Neural crest cell (in vitro differentiated cells): ENCODE results near the gene DOCK4. TPM values are rescaled to one million over a fixed set of nuclear protein-coding genes. Genes with fewer than 3 reads are reported as not detected.

ENCODE experiments used
- DNase-seq: peaks from one replicate; pipeline ENCODE4 v3.0.0; 2021; ENCODE audit warnings: low read depth, mixed read lengths, low spot score
- H3K27ac Mint-ChIP-seq: one replicate; pipeline ENCODE4 v1.8.0; 2021; ENCODE audit warnings: mild to moderate bottlenecking, mixed read lengths; ENCODE audit not compliant: unreplicated experiment
- H3K27me3 Mint-ChIP-seq: 2 replicates; pipeline ENCODE4 v1.8.0; 2021; ENCODE audit warnings: low read depth, mild to moderate bottlenecking, mixed read lengths
- H3K36me3 Mint-ChIP-seq: 2 replicates; pipeline ENCODE4 v1.8.0; 2021; ENCODE audit warnings: low read depth, mild to moderate bottlenecking, mixed read lengths
- H3K4me1 Mint-ChIP-seq: 2 replicates; pipeline ENCODE4 v1.8.0; 2021; ENCODE audit warnings: mixed read lengths
- H3K4me3 Mint-ChIP-seq: one replicate; pipeline ENCODE4 v1.8.0; 2021; ENCODE audit warnings: mild to moderate bottlenecking, mixed read lengths
- H3K9me3 Mint-ChIP-seq: 2 replicates; pipeline ENCODE4 v1.8.0; 2021; ENCODE audit warnings: mixed read lengths
- CTCF ChIP-seq: fragments of 200-600 bp; sonication (generic); conservative IDR thresholded peaks from 2 replicates; pipeline ENCODE4 v1.5.0; 2021; ENCODE audit warnings: antibody characterized with exemption, mild to moderate bottlenecking
- total RNA-seq: library from RNA; stranded (reverse); gene quantifications from 2 replicates; pipeline ENCODE4 v1.2.1, GENCODE V29; 2021

DOCK4 gene
- total RNA-seq, 1 donor from 2014 or later, result 15.3 TPM

- Mint-ChIP-seq H3K27me3 (no peaks in the 10 kb centered on the region), H3K9me3 (no peaks in the 10 kb centered on the region), H3K4me3 (no peak overlapping the region), H3K27ac (no peak overlapping the region), H3K4me1 (no peaks in the 10 kb centered on the region), H3K36me3 (no peaks in the 10 kb centered on the region)
- no peak for TF ChIP-seq CTCF
- DNase-seq, result no peak
Measured at GRCh38 chr7:111694376-111694775, 511.8 kb downstream of the DOCK4 start.

- H3K27me3 Mint-ChIP-seq, result no peaks in the 10 kb centered on the region
- no peaks in the 10 kb centered on the region for H3K4me1 Mint-ChIP-seq
- H3K9me3 Mint-ChIP-seq, result no peaks in the 10 kb centered on the region
- no peaks in the 10 kb centered on the region for H3K36me3 Mint-ChIP-seq
- no peak overlapping the region for H3K27ac Mint-ChIP-seq
- DNase-seq, result no peak
- TF ChIP-seq CTCF, result no peak
- no peak overlapping the region for H3K4me3 Mint-ChIP-seq
Measured at GRCh38 chr7:111690364-111691111, 515.7 kb downstream of the DOCK4 start.

- Mint-ChIP-seq H3K27ac (no peak overlapping the region), H3K36me3 (no peaks in the 10 kb centered on the region), H3K4me1 (no peaks in the 10 kb centered on the region), H3K9me3 (no peaks in the 10 kb centered on the region), H3K4me3 (no peak overlapping the region), H3K27me3 (no peaks in the 10 kb centered on the region)
- DNase-seq, result no peak
- no peak for TF ChIP-seq CTCF
Measured at GRCh38 chr7:111685349-111685748, 520.9 kb downstream of the DOCK4 start.

GRCh38 chr7:111682588-111683340 is 523.4 kb downstream of the DOCK4 start:
- H3K4me3 Mint-ChIP-seq, result no peak overlapping the region
- no peaks in the 10 kb centered on the region for H3K4me1 Mint-ChIP-seq
- H3K9me3 Mint-ChIP-seq, result no peaks in the 10 kb centered on the region
- no peak for TF ChIP-seq CTCF
- no peak for DNase-seq
- H3K27ac Mint-ChIP-seq, result no peak overlapping the region
- H3K36me3 Mint-ChIP-seq, result no peaks in the 10 kb centered on the region
- H3K27me3 Mint-ChIP-seq, result no peaks in the 10 kb centered on the region

GRCh38 chr7:111681242-111681641 is 525.0 kb downstream of the DOCK4 start:
- Mint-ChIP-seq H3K36me3 (no peaks in the 10 kb centered on the region), H3K4me1 (no peaks in the 10 kb centered on the region), H3K27ac (no peak overlapping the region), H3K4me3 (no peak overlapping the region), H3K27me3 (no peaks in the 10 kb centered on the region), H3K9me3 (no peaks in the 10 kb centered on the region)
- no peak for TF ChIP-seq CTCF
- DNase-seq, result no peak
